HG02678 (cell line): ENCODE measurements around the gene CCDC6.
"Not testable (repeated sequence)": the region's sequence is repeated elsewhere in the genome, so short reads cannot be mapped to it uniquely, and the experiment has no call there.

Experiments
- ATAC-seq: cut with Tn5 transposase; IDR thresholded peaks from one replicate; pipeline ENCODE4 v1.9.1; 2021; ENCODE audit warnings: mild to moderate bottlenecking, moderate library complexity; ENCODE audit not compliant: unreplicated experiment

CCDC6 gene

GRCh38 chr10:59906417-59907202, at the start of gene CCDC6:
Gene CCDC6 (minus strand): TSS chr10:59906556. CDS start chr10:59906424, 132 bp downstream.
- ATAC-seq, result peak; percentile 81

- ATAC-seq, result no peak
These were observed 47.9 kb upstream of the CCDC6 start for GRCh38 chr10:59954296-59954695.

GRCh38 chr10:59953711-59954110, 47.4 kb upstream of the CCDC6 start:
- ATAC-seq, result not testable (repeated sequence)

DNA sequence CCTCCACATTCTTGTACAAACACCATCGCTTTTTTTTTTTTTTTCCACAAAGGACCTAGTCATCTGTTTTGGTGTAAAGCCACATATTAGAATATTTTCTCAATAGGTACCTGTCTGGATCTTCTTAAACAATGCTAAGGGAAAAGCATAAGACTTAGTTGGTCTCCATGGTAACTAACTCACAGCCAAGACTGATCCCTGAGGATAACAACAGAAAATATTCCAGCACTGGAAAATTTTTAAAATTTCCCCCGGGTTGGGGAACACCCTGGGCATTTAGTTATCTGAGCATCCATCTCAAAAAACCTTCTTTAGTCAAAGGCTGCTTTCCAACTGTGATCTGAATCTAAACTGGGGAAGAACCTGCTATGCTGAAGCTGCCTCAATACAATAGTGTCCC, 43.7 kb upstream of the CCDC6 start:
- ATAC-seq, result no peak

DNA sequence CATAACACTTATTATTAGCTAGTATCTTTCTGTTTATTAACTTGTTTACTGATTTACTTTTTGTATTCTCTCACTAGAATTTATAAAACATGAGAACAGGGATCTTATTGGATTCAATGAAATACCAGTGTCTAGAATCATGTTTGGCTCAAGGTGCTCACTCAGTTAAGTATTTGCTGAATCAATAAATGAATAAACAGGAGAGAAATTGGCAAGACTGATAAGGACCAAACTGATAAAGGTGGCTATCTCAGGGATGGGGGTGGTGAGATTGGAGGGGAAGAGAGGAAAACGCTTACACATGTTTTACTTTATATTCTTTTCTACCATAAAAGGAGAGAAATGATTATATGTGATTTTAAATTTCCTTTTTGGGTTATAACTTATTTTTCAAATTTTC, 43.3 kb upstream of the CCDC6 start:
- no peak for ATAC-seq

DNA sequence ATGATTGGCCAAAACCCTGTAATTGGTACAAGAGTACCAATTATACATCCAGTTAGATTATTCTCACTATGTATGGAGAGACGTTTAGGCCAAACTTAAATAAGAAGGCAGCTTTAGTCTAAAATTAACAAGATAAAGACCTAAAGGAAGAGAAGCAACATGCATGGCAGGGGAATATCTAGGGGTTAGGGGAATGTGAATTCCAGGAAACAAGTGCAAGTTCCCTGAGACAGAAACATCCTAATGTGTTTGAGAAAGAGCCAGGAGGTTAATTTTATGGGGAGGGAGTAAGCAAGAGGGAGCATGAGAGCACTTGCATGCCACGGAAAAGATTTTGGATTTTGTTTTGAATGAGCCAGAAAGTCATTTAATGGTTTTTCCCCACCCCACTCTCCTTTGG, 39.6 kb upstream of the CCDC6 start:
- no peak for ATAC-seq

DNA sequence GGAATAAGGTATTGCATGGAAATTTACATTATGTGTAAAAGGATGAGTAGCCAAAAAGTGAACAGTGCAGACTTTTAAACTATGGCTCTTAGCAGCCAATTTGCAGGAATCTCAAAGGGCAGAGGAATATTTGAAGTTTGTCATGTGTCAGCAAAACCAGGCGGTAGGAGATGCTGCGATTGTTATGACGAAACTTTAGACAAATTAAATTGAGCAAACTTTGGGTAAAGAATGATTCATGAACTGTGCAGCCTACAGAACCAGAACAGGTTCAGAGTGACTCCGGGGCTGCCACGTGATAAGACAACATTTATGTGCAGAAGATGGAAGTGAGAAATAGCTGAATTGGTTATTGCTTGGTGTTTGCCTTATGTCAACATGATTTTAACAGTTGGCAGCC, 39.2 kb upstream of the CCDC6 start:
- no peak for ATAC-seq

DNA sequence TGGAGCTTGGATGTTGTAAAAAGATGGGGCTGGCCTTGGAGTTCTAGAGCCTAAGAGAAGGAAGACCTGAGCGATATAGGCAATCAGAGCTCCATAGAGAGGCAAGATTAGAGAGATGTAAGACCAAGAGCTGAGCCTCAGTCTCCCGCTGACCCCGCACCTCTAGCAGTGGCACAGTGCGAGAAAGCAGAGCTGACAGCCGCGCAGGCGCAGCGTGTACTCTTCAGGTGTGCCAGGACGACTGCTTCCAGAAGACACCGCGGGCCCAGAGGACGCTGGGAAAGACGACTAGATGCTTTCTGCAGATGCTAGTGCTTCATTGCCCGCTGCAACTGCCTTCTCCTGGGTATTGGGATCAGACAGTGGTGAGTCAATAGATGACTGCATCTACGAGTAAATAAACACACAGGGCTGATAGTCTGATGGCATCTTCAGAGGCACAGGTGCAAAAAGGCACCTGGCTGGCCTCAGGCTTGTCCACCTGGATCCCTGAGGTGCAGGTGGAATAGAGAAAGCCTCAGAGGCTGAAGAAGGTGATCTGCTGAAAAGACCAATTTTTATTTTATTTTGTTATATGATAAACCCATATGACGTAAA, 38.1 kb upstream of the CCDC6 start:
- ATAC-seq, result no peak

DNA sequence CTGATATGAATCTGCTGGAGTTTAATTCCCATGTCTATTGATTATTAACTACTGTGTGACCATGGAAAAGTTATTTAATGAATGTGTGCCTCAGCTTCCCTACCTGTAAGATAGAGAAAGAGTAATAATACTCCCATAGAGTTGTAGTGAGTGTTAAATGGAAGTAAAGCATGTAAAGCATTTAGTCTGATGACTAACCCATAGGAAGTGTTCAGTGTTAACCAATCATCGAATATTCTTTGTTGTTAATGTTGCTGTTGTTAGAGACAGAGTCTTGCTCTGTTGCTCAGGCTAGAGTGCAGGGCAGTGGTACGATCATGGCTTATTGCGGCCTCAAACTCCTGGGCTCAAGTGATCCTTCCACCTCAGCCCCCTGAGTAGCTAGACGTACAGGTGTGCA, 36.2 kb upstream of the CCDC6 start:
- no peak for ATAC-seq

DNA sequence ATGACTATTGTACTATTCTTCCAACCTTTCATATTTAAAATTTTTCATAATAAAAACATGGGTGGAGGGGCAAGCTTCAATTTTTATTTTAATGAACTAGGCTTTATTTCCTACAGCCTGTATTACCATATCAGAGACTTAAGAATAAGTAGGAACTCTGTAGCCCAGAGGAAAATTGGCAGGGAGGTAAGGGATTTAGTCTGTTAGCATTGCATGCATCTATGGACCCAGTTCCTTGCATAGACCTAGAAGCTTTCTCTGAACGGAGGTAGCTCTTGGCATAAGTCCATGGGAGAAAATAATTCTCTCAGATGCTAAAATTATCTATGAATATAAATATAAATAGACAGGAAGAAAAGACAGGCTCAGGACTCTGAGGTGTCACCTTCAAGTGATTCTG, 31.4 kb upstream of the CCDC6 start:
- ATAC-seq, result no peak

- no peak for ATAC-seq
These were observed 28.3 kb upstream of the CCDC6 start for GRCh38 chr10:59934701-59935100.

DNA sequence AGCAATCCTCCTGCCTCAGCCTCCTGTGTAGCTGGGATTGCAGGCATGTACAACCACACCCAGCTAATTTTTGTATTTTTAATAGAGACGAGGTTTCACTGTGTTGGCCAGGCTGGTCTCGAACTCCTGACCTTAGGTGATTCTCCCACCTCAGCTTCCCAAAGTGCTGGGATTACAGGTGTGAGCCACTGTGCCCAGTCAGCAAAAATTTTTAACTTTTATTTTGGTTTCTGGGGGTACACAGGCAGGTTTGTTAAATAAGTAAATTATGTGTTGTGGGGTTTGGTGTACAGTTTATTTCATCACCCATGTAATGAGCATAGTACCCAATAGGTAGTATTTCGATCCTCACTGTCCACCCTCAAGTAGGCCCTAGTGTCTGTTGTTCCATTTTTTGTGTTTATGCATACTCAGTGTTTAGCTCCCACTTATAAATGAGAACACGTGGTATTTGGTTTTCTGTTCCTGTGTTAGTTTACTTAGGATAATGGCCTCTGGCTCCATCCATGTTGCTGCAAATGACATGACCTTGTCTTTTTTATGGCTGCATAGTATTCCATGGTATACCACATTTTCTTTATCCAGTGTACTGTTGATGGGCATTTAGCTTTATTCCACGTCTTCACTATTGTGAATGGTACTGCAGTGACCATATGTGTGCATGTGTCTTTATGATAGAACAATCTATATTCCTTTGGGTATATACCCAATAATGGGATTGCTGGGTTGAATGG, 24.6 kb upstream of the CCDC6 start:
- ATAC-seq, result not testable (repeated sequence)

GRCh38 chr10:59926086-59926485, 19.7 kb upstream of the CCDC6 start:
- ATAC-seq, result no peak

DNA sequence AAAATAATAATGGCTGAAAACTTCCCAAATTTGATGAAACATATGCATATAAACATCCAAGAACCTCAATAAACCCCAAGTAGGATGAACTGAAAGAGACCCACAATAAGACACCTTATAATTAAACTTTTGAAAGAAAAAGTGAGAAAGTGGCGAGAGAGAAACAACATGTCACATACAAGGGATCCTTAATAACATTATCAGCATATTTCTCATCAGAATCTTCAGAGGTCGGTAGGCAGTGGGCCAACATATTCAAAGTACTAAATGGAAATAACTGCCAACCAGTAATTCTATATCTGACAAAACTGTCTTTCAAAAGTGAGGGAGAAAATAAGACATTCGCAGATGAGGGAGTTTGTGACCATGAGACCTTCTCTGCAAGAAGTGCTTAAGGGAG, 16.6 kb upstream of the CCDC6 start:
- ATAC-seq, result no peak

- no peak for ATAC-seq
These were observed 11.6 kb upstream of the CCDC6 start for GRCh38 chr10:59917922-59918321.

- ATAC-seq, result no peak
These were observed 7.3 kb upstream of the CCDC6 start for GRCh38 chr10:59913547-59914237.

DNA sequence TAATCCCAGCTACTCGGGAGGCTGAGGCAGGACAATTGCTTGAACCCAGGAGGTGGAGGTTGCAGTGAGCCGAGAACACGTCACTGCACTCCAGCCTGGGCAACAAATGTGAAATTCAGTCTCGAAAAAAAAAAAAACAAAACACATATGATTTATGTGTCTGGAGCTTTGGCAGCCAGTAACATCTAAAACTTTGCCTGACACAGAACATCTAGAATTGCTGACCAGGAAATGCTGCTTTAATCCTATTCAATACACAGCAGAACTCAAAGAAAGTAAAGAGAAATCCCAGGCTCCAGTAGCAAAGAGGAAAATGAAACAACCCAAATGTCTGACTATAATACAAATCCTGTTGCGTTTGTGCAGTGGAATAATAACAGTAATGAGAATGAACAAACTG, 4.5 kb upstream of the CCDC6 start:
- no peak for ATAC-seq

DNA sequence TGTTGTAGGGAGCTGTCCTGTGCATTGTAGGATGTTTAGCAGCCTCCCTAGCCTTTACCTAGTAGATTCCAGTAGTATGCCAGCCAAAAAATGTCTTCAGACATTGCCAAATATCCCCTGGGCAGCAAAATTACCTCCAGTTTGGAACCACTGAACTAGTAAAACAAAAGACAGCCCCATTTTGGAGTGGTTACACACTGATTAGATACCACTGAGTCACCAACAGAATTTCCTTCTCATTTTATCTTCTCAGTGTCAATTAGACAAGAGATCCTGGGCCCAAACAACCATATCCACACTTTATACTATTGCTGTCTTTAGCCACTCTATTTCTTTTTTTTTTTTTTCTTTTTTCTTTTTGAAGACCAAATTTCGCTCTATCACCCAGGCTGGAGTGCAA, 3.5 kb upstream of the CCDC6 start:
- ATAC-seq, result no peak

- no peak for ATAC-seq
These were observed 2.4 kb upstream of the CCDC6 start for GRCh38 chr10:59908808-59909143.

GRCh38 chr10:59907918-59908807, 1.8 kb upstream of the CCDC6 start:
- ATAC-seq, result peak; percentile 16

DNA sequence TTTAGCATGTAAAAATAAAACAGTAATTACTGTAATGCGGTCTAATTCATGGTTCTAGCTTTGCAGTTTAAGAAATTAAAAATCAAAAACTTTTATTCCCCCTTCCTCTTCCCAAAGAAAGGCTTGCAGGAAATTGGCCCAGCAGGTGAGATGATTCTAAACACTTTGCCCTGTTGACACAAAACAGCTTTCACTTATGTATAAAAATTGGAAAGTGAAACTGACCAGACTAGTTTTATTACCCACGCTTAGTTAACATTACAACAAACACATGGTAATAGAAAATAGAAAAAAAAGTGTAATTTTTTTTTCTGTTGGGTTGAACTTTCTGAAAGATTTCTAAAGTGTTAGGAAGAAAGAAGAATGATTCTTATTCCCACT, 1.2 kb upstream of the CCDC6 start:
- ATAC-seq, result no peak
